ENCODE results near the gene RABGAP1L.
"Not testable (repeated sequence)": the region's sequence is repeated elsewhere in the genome, so short reads cannot be mapped to it uniquely, and the experiment has no call there.

The RABGAP1L gene

DNA sequence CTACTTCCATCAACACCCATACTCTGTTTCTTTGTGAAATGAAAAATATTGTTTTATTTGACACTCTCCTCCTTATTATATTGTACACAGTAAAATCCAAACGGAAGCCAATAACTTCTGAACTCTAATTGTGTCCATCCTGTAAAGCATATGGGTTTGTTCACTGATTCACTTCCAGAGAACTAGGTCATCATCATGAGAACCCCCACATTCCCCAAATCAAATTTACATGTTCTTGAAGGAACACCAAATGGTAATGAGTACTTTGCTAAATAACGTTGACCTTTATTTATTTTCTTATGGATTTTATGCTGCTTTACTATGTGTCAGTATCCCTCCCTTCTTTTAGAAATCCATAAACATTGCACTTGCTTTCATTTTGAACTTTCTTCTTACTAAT is 627.0 kb downstream of the RABGAP1L start:
- no peak for DNase-seq

DNA sequence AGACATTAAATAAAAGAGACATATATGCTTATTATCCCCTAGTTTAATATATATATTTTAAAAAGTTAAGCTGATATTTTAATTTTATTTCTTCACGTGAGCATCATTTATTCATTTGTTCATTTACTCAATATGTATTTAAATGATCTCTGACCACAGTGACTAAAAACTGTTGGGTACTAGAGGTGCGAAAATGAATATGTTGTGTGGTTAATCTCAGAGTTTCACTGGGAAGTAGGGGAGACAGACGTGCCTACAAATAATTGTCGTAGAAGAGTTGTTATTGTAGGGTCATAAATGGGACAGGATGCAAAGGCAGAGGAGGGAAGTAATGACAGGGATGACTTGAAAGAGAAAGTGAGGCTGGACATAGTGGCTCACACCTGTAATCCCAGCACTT is 627.4 kb downstream of the RABGAP1L start:
- no peak for DNase-seq

DNA sequence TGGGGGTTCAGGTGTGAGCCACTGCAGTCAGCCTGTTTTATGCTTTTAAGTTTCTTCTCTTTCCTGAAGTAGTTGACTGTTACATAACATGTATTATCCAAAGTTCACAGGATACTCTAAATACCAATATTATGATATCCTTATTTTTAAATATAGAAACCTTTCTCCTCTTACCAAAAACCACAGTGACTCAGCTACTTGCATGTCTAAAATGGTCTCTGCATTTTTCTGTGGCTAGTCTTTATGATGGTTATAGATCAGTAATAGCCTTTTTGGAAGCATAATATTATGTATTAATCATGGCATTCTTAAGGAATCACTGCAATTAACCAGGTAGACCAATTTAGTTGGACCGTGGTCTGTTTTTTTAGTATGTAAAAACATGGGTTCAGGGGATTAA is 629.7 kb downstream of the RABGAP1L start:
- no peak for DNase-seq

DNA sequence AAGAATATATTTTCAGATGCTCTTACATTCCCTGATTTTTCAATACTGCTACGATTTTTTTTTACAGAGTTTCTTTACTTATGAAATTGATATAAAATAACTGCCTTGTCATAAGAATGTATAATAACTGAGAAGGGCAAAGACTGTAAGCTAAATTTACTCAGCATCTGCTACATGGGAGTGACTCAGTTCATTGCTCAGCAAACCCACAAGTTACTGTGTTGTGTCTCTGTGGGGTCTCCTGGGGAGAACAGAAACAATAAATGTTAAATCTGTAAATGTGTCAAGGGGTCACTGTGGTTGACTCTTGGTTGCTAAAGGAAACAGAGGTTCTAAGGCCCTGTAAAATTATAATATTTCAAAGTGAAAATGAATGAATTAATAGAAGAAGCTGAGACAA is 630.1 kb downstream of the RABGAP1L start:
- DNase-seq: no peak

DNA sequence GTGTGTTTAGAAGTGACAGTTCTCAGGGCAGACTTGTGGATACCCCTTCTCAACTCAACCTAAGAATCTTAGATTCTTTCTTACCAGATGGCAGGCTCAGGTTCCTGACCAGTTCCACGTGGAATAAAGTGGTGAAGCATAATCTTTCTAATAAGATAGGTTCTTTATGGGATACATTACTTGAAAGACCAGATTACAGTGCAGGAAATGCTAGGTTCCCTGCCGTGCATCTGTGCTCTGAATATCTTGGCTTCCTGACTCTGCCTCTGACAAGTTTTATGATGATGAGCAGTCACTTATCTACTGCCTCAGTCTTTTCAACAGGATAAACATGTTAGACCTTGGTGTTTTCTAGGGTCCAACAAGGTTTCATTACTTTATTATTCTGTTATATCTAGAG is 632.5 kb downstream of the RABGAP1L start:
- no peak for DNase-seq

DNA sequence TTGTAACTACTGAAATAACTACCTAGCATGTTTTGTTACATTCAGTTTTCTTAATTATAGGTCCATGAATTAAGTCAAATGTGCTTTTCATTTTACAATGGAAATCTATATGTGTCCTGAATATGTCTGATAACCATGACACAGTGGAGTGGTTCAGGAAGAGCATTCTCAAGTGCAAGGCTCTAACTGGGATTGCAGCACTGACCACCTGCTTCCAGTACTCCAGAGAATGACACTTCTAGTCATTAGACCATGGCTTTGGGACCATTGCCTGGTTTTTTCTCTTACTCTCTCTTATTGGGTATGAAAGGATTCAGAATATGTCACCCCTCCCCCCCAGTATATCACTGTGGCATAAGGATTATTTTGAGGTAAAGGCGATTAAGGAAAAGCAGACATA is 635.5 kb downstream of the RABGAP1L start:
- DNase-seq: no peak

DNA sequence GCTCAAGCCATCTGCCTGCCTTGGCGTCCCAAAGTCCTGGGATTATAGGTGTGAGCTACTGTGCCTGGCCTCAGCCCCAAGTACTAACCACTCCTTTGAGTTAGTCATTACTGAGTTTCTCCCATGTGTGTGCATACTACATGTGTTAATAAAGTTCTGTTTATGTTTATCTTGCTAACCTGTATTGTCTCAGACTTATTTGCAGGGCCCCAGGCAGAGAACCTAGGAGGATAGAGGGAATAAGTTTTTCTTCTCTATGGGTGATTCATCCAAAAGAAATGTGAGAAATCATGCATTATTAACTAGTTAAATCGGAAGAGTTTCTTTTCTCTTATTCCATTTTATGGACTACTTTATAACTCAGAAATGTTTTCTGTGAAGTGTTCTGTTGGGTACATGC is 636.5 kb downstream of the RABGAP1L start:
- no peak for DNase-seq

DNA sequence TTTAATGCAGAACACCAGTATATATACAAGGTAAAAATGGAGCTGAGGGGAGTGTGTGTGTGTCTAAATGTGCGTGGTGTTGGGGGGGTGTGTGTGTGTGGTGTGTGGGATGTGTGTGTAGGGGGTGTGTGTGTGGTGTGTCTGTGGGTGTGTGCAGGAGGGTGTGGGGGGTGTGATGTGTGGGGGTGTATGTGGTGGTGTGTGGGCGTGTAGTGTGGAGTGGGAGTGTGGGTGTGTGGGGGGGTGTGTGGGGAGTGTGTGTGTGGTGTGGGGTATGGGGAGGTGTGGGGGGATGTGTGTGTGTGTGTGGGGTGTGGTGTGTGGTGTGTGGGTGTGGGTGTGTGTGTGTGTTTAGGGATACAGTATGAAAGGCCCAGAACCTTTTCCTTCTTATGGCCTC is 638.1 kb downstream of the RABGAP1L start:
- no peak for DNase-seq

DNA sequence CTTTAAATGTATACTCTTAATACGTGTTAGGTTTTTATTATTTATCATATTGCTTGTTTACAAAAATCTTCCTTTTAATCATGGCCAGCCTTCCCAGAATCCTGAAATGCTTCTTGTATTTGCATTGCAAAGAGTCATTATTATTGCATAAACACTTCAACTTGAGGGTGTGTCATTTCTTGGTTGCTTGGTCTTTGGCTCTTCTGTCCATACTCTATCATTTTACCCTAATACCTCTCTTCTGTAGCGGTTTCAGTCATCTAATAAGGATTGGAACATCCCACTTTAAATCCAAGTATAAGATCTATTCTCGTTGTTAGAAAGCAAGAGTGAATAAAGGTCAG is 639.8 kb downstream of the RABGAP1L start:
- DNase-seq: no peak

DNA sequence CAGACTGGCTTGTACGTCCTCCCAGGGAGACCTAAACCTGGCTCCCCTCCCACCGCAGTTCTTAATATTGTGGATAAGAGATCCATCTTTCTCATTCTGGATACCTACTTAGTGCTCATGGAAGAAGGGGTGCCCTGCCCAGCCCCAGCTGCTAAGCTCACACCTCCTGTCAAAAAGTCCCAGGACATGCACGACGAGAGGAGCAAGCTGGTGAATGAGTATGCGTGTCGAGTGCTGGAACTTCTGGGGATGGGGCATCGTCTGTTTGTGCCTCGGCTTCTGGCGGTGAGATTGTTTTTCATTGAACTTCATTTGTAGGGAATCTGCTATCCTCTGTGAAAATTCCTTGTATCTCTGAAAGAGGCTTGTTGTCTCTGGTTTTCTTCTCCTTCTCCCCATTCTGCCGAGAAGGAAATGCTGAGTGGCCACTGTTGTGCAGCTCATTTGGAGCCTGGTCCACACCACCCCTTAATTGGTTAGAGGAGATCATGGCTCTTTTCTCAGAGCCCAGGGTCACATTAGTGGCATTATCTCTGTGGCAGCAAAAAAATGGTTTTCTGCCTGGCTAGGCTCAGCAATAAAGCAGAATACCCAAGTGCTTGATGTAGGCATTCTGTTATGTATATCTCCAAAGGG is 641.0 kb downstream of the RABGAP1L start:
- DNase-seq: no peak

DNA sequence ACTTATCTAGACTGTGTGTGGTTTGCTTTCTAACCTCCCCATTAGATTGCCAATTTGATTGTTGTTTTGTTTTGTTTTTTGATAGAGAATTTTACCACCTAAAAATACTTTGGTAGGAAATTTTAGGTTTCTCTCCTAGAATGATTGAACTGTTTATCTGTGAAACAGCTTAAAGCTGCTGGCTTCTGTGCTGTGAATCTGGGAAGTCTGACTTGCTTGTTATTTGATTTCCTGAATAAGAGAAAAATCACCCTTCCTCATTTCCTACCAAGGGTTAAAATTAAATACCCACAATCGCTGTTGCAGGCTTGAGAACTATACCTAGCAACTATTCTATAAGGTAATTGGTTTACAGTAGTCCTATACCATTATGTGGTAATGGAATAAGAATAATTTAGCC is 641.6 kb downstream of the RABGAP1L start:
- no peak for DNase-seq

DNA sequence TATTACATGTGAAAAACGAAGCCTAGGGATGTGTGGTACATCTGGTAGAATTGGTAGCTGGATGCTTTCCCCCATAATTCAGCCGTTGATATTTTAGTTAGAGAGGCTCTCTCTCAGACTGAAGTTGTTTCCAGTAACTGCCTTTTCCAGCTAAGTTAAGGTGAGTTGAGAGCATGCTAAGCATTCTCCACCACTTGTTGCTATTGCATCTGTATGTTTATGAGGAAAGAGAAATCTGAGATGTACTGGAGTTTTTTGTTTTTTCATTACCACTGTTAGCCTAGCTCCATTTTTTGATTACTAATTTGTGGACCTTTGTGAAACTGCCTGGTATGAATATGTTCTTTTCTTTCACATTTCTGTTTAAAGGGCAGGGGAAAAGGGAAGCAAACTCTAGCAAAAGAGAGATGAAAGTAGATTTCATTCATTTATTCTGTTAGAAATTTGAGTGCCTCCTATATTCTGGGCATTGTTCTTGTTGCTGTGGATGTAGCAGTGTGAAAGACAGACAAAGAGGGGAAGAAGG is 650.5 kb downstream of the RABGAP1L start:
- no peak for DNase-seq

DNA sequence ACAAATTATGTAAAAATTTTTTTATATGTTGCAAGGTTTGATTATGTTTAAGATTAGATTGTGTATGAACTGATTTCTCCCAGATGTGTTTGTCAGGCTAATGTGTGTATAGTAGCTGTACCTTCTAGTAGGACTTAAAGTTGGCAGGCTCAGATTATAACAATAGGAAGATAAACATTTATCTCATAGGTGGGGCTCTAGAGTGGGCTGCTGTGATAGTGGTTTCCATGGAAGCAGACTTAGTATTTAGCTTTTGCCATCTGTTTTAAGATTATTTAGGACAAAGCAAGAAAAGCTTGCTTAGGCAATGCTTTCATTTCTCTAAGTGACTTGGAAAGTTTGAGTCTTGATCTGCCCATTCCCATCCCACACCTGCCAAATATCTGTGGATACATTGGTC is 652.7 kb downstream of the RABGAP1L start:
- no peak for DNase-seq

DNA sequence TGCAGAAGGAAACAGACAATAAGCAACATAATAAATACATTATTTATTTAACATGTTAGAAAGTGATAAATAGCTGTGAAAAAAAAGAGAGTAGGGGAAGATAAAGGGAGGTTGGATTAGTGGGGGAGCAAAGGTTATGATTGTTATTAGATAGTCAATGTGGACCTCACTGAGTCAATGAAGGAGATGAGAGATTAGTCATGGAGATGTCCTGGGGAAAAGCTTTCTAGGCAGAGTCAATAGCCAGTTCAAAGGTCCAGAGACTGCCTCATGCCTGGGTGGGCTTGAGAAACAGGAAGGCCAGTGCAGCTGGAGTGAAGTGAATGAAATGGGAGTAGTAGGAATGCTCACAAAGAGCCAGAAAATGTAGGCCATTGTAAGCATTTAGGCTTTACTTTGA is 653.3 kb downstream of the RABGAP1L start:
- DNase-seq: no peak

DNA sequence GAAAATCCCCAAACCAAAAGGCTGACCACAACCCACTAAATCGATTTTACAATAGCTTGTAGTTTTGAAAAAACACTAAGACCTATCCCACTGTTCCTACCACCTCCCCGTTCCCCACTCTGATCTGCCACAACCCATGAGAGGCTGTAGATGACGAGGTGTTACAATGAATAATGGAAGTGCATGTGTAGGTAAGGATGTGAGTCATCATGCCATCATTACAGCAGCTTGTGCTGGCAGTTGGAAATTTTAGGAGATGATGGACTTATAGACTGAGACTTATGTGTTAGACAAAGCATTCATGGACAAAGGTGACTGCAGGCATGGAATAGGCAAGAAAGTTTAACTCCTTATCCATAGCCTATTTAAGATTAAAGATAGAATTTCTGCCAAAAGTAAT is 655.7 kb downstream of the RABGAP1L start:
- no peak for DNase-seq

DNA sequence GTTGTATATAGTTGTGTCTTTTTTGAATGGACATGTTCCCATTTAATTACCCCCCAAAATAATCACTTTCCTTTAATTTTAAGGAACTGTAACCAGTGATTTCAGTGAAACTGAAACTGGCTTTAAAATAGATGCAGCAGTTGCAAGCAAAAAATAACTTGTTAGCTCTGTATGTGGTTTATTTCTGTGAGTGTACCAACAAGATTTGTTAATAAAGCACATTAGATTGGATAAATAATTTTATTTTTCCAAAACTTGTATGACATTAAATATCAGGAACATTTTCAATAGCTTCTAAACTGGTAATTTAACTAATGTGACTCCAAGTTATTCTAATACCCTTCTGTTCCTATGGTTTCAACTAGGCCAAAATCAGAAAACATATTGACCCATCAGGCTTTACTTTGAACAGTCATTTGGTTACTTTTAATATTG is 656.2 kb downstream of the RABGAP1L start:
- DNase-seq: no peak

DNA sequence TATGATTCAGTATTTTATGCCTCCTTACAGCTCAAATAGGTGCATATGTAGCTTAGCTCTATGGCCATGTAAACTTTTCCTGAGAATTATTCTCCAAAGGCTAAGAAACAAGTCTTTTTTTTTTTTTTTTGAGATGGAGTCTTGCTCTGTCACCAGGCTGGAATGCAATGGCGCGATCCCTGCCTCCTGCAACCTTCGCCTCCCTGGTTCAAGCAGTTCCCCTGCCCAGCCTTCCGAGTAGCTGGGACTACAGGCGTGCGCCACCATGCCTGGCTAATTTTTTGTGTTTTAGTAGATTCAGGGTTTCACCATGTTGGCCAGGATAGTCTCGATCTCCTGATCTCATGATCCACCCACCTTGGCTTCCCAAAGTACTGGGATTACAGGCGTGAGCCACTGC is 657.3 kb downstream of the RABGAP1L start:
- not testable (repeated sequence) for DNase-seq

DNA sequence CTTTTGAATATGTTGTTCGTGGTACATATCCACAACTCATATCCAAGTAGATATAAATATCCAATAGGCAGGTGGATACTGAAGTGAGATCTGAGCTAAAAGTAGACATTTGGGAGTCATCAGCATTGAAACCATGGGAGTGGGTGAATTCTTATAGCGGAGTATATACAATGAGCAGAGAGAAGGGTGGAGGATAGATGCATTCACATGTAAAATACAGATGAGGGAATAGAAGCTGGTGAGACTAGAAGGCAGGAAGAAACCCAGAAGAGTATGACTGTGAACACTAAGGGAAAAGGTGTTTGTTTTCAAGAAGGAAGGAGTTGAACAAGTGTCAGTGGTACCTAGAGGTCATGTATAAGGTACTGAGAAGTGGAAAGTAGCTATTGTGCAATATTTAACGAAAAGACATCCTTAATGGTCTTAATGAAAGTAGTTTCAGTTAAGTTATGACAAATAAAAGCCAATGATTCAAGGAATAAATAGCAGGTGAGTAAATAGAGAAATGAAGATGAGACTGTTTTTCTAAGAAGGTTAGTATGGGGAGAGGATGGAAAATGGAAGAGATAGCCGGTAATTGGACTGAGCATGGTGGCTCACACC is 658.8 kb downstream of the RABGAP1L start:
- no peak for DNase-seq

DNA sequence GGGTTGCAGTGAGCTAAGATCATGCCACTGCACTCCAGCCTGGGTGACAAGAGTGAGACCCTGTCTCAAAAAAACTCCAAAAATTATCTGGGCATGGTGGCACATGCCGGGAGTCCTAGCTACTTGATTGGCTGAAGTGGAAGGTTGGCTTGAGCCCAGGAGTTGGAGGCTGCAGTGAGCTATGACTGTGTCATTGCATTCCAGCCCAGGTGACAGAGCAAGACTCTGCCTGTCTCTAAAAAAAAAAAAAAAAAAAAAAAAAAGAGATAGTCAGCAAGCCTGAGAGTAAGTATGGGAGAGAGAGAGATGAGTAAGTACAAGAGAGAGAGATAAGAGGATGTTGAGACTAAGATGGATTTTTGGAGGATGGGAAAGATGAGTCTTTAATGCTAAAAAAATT is 659.6 kb downstream of the RABGAP1L start:
- DNase-seq: no peak

DNA sequence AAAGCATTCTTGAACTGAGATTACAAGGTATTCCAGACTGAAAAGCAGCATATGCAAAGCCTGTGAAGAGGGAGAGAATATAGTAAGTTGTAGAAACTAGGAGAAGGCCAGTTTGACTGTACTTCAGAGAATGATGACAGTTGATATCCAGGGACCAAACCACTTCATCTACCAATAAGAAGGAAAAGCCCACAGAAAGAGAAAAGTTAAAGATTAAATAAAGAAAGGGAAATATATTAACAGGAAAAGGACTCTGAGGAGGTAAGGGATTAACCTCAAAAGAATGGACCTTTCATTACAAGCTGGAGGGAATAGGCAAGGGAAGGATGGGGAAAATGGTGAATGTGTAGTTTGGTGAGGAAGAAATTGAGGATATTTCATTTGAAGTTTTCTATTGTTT is 660.3 kb downstream of the RABGAP1L start:
- DNase-seq: no peak

DNA sequence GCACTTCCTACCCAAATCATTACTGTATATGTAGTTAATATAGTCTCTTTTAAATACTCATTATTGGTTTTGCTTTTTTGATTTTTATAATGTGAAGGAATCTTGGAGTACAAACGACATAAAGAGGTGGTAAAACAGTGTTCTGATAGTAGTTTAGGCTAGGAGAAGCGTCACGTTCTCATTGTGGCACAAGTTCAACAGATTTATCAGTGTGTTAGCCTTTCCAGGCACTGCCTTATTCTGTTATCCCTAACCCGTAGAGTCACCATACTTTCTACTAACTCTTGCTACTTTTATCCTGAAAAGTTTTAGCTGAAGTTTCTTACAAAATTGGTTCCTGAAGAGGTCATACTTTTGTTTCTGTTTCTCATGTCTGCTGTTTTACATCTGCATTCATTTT is 665.8 kb downstream of the RABGAP1L start:
- DNase-seq: no peak

DNA sequence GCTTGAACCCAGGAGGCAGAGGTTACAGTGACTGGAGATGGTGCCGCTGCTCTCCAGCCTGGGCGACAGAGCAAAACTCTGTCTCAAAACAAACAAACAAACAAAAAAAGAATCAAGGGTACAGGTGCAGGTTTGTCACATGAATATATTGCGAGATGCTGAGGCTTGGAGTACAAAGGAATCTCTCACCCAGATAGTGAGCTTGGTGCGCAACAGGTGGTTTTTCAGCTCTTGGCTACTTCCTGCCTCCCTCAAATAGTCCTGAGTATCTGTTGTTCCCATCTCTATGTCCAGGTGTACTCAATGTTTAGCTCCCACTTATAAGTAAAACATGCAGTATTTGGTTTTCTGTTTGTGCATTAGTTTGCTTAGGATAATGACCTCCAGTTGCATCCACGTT is 666.5 kb downstream of the RABGAP1L start:
- no peak for DNase-seq

DNA sequence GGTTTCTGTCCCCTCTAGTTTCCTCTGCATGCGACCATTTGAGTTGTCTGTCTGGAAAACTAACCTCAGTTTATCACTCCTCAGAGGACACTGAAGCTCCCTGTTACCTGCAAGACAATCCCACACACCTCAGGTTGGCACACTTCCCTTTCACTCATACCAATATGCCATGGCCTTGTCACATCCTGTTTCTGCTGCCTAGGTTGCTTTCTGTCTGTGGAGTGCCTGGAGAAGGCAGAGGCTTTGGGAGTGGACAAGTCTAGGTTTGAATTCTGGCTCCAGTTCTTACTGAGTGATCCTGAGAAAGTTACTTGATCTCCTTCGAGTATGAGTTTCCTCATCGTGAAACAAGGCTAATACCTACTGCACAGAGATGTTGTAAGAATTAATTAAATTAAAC is 668.9 kb downstream of the RABGAP1L start:
- no peak for DNase-seq

DNA sequence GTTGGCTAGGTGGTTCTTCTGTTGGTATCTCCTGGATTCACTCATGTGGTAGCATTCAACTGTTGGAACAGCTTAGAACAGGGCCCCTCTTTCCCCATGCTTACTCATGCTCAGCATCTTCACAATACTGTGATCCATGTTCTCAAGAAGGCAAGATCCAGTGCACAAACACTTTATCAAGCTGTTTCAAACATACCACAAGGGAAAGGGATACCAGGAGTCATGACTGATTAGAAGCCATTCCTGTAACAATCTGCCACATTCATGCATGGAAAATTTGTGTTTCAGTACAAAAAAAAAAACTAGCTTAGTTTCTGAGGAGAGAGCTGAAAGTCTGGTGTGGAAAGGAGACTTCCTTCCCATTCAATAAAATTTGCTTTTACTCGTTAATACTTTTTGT is 670.7 kb downstream of the RABGAP1L start:
- no peak for DNase-seq

DNA sequence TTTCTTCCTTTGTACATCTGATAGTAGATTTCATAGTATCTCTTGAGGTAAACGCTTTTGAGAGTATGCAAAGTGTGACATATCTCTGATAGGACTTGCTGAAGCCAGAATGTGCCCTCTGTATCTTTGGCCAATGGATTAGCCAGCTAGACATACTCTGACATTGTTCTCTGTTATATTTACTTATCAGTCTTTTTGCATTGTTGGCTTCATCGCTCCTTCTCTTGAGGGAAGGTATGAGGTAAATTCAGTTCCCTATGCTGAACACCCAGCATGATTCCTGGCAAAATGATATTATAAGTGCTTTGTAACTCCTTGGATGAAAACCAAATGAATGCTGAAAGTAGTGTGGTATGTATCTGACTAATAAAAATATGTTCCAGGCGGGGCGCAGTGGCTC is 677.2 kb downstream of the RABGAP1L start:
- DNase-seq: no peak
